HCT116 (cell line): ENCODE measurements around the gene PHB1. TPM values are rescaled to one million over a fixed set of nuclear protein-coding genes. Genes with fewer than 3 reads are reported as not detected.
A peak's percentile ranks its signal among the peaks of the same experiment; 100 is the strongest.

ENCODE experiments used
- ATAC-seq: fragments of 200-7000 bp; cut with Tn5 transposase; 2 replicates; pipeline ENCODE4 v1.9.1; 2020; ENCODE audit warnings: mild to moderate bottlenecking, moderate library complexity
- BruUV-seq: library from RNA; stranded (reverse); fragments of 400-500 nt; replicated peaks from 2 replicates; lab custom pipeline; 2021; lab: Mats Ljungman, UMichigan
- CTCF ChIA-PET: fragments of 300-600 bp; sonication (Branson Sonifier 250); formaldehyde crosslinking; loops from one replicate; lab custom pipeline; 2021; ENCODE audit warnings: antibody characterized with exemption; lab: Charles Lee
- POLR2A ChIA-PET: fragments of 300-600, 350-600 bp; sonication (Branson Sonifier 250); formaldehyde crosslinking; loops from one replicate; lab custom pipeline; 2021; ENCODE audit warnings: antibody characterized with exemption; lab: Charles Lee
- RAD21 ChIA-PET, 2 experiments: fragments of 300-600 bp; sonication (Branson Sonifier 250); formaldehyde crosslinking; loops; one replicate each; lab custom pipeline; 2023; ENCODE audit warnings: low total read pairs in 2 of 2; ENCODE audit not compliant: uncharacterized antibody in 2 of 2, unreplicated experiment in 2 of 2, low non-redundant PET in 1 of 2; lab: Charles Lee
- DNase-seq: peaks from one replicate; pipeline ENCODE4 v3.0.0-alpha.2; 2010; ENCODE audit warnings: low read depth, low spot score
- H2AFZ ChIP-seq: fragments of 200-600 bp; shearing (Covaris generic), sonication (generic); 2 replicates; pipeline ENCODE4 v1.6.1; 2017; ENCODE audit warnings: low read depth, mixed run types, mixed read lengths, antibody characterized with exemption, low read length; ENCODE audit not compliant: poor library complexity, severe bottlenecking
- H3K27ac ChIP-seq: 2 replicates; pipeline ENCODE4 v1.5.1; 2012; ENCODE audit warnings: low read depth, low read length
- H3K27me3 ChIP-seq: fragments of 200-600 bp; sonication (generic); 2 replicates; pipeline ENCODE4 v1.6.1; 2016; ENCODE audit warnings: mixed run types, low read length, mixed read lengths; ENCODE audit not compliant: insufficient read depth
- H3K36me3 ChIP-seq, 2 experiments: fragments of 200-500 bp in 1 of 2; fragments of 200-600 bp in 1 of 2; sonication (Bioruptor generic) in 1 of 2; sonication (generic) in 1 of 2; 2 replicates each; pipeline versions ENCODE4 v1.5.1 to v1.6.1; 2014 to 2016; ENCODE audit warnings: low read length in 2 of 2, inconsistent platforms in 1 of 2, mixed read lengths in 1 of 2, mixed run types in 1 of 2; ENCODE audit not compliant: insufficient read depth in 2 of 2, control insufficient read depth in 1 of 2
- H3K4me1 ChIP-seq, 2 experiments: fragments of 200-600 bp in 1 of 2; sonication (generic) in 1 of 2; 2 replicates each; pipeline versions ENCODE4 v1.5.1 to v1.6.1; 2012 to 2017; ENCODE audit warnings: low read length in 2 of 2, inconsistent platforms in 1 of 2, mild to moderate bottlenecking in 1 of 2, mixed read lengths in 1 of 2, mixed run types in 1 of 2, moderate library complexity in 1 of 2; ENCODE audit not compliant: insufficient read depth in 2 of 2, control insufficient read depth in 1 of 2
- H3K4me2 ChIP-seq: fragments of 200-600 bp; sonication (generic); 2 replicates; pipeline ENCODE4 v1.6.1; 2017; ENCODE audit warnings: mixed run types, low read length, mixed read lengths
- H3K4me3 ChIP-seq, 2 experiments: fragments of 200-600 bp in 1 of 2; sonication (generic) in 1 of 2; replicated peaks in 1 of 2; 2 replicates each; pipeline ENCODE4 v1.5.1; 2011 to 2016; ENCODE audit warnings: low read length in 2 of 2, control low read depth in 1 of 2, low read depth in 1 of 2, mild to moderate bottlenecking in 1 of 2, mixed read lengths in 1 of 2, mixed run types in 1 of 2
- H3K79me2 ChIP-seq: fragments of 200-600 bp; sonication (generic); 2 replicates; pipeline ENCODE4 v1.6.1; 2017; ENCODE audit warnings: mild to moderate bottlenecking, mixed run types, low read length, moderate library complexity, mixed read lengths; ENCODE audit not compliant: insufficient read depth
- H3K9ac ChIP-seq: fragments of 200-600 bp; sonication (generic); 2 replicates; pipeline ENCODE4 v1.6.1; 2016; ENCODE audit warnings: low read length, mixed read lengths
- H3K9me2 ChIP-seq: fragments of 200-600 bp; sonication (generic), shearing (Covaris generic); 2 replicates; pipeline ENCODE4 v1.6.1; 2017; ENCODE audit warnings: mixed run types, mild to moderate bottlenecking, moderate library complexity; ENCODE audit not compliant: insufficient read depth
- H3K9me3 ChIP-seq, 2 experiments: fragments of 200-500 bp in 1 of 2; fragments of 200-600 bp in 1 of 2; sonication (Bioruptor generic) in 1 of 2; sonication (generic) in 1 of 2; 2 replicates each; pipeline ENCODE4 v1.6.1; 2014 to 2017; ENCODE audit warnings: low read length in 2 of 2, mixed read lengths in 2 of 2, inconsistent platforms in 1 of 2, low read depth in 1 of 2, mild to moderate bottlenecking in 1 of 2, mixed run types in 1 of 2, moderate library complexity in 1 of 2; ENCODE audit not compliant: control insufficient read depth in 1 of 2, insufficient read depth in 1 of 2
- H4K20me1 ChIP-seq: fragments of 200-600 bp; sonication (generic), shearing (Covaris generic); 2 replicates; pipeline ENCODE4 v1.6.1; 2017; ENCODE audit warnings: mixed run types, mild to moderate bottlenecking, moderate library complexity; ENCODE audit not compliant: insufficient read depth
- ATF3 ChIP-seq: IDR thresholded peaks from 2 replicates; pipeline ENCODE4 v1.6.1; 2012
- ELF1 ChIP-seq: IDR thresholded peaks from 2 replicates; pipeline ENCODE4 v1.6.1; 2012; ENCODE audit warnings: low read depth, borderline replicate concordance
- EZH2phosphoT487 ChIP-seq: fragments of 200-600 bp; IDR thresholded peaks from 2 replicates; pipeline ENCODE4 v1.6.1; 2018; ENCODE audit warnings: antibody characterized with exemption, borderline replicate concordance
- POLR2A ChIP-seq: IDR thresholded peaks from 2 replicates; pipeline ENCODE4 v1.7.0; 2011; ENCODE audit warnings: borderline replicate concordance; ENCODE audit not compliant: insufficient read depth, insufficient read length; ENCODE audit errors: extremely low read depth
- POLR2AphosphoS5 ChIP-seq: IDR thresholded peaks from 2 replicates; pipeline ENCODE4 v1.6.1; 2011; ENCODE audit warnings: mild to moderate bottlenecking, low read depth, low read length, moderate library complexity
- SIN3A ChIP-seq: IDR thresholded peaks from 2 replicates; pipeline ENCODE4 v1.6.1; 2012; ENCODE audit warnings: low read depth
- TCF7L2 ChIP-seq: IDR thresholded peaks from 2 replicates; pipeline ENCODE4 v1.7.0; 2011; ENCODE audit warnings: borderline replicate concordance, inconsistent platforms; ENCODE audit not compliant: insufficient read depth, insufficient read length; ENCODE audit errors: extremely low read depth
- YY1 ChIP-seq: IDR thresholded peaks from 2 replicates; pipeline ENCODE4 v1.6.1; 2011; ENCODE audit warnings: low read length, low read depth, moderate library complexity, mild to moderate bottlenecking; ENCODE audit not compliant: insufficient replicate concordance; ENCODE audit errors: extremely low read depth
- ZBTB33 ChIP-seq: IDR thresholded peaks from 2 replicates; pipeline ENCODE4 v1.6.1; 2011; ENCODE audit warnings: mild to moderate bottlenecking, low read length, moderate library complexity; ENCODE audit not compliant: insufficient replicate concordance; ENCODE audit errors: extremely low read depth
- ZFX ChIP-seq: fragments of 450-650 bp; IDR thresholded peaks from 2 replicates; pipeline ENCODE4 v1.6.1; 2017
- intact Hi-C: fragments of 100-400 bp; cut with micrococcal nuclease; formaldehyde crosslinking; loops from 2 replicates; pipeline ENCODE4 v1.10.0; 2022
- total RNA-seq: library from RNA; stranded (reverse); gene quantifications from one replicate; pipeline ENCODE4 v1.2.1, GENCODE V29; 2021; ENCODE audit not compliant: unreplicated experiment
- TF ChIP-seq, protein P1 (sequence below): IDR thresholded peaks from 2 replicates; pipeline ENCODE4 v1.6.1; 2012; ENCODE audit warnings: low read depth
- TF ChIP-seq, protein P2 (sequence below): IDR thresholded peaks from 2 replicates; pipeline ENCODE4 v1.6.1; 2012

The PHB1 gene
- total RNA-seq, 1 experiment from 2014 or later = 534 TPM

- ChIA-PET RAD21 (no interaction called here), POLR2A (no interaction called here), CTCF (interaction anchor here (1.0 to 1.4 kb wide), 2 partner anchors 8 to 197 kb away, joined by 4 read pairs; no protein-coding TSS in a partner anchor)
- Histone ChIP-seq H3K4me2 (peak overlapping the region; percentile 86), H3K27me3 (no peaks in the 10 kb centered on the region), H3K79me2 (peaks cover 58% of the 10 kb centered on the region), H3K4me1 (peaks cover 15 to 21% of the 10 kb centered on the region in 2 experiments), H3K36me3 (no peaks in the 10 kb centered on the region), H3K27ac (no peak overlapping the region), H3K4me3 (peak overlapping the region; percentile 81 to 86), H4K20me1 (peaks cover 6% of the 10 kb centered on the region; the same call in 1 of the 2 replicates), H3K9ac (peak overlapping the region; percentile 84), H2AFZ (no peak overlapping the region), H3K9me3 (no peaks in the 10 kb centered on the region), H3K9me2 (no peaks in the 10 kb centered on the region)
- BruUV-seq = TSS peak; percentile 42
- no peak for DNase-seq
- intact Hi-C loops = loop anchor here (2.0 kb wide), 1 partner anchor 45 kb away; no protein-coding TSS in a partner anchor
- TF ChIP-seq TCF7L2 (no peak), ELF1 (no peak), SIN3A (no peak), POLR2A (no peak), ZFX (no peak), POLR2AphosphoS5 (no peak), EZH2phosphoT487 (no peak), ATF3 (no peak), YY1 (no peak), ZBTB33 (no peak)
- TF ChIP-seq, protein P1, sequence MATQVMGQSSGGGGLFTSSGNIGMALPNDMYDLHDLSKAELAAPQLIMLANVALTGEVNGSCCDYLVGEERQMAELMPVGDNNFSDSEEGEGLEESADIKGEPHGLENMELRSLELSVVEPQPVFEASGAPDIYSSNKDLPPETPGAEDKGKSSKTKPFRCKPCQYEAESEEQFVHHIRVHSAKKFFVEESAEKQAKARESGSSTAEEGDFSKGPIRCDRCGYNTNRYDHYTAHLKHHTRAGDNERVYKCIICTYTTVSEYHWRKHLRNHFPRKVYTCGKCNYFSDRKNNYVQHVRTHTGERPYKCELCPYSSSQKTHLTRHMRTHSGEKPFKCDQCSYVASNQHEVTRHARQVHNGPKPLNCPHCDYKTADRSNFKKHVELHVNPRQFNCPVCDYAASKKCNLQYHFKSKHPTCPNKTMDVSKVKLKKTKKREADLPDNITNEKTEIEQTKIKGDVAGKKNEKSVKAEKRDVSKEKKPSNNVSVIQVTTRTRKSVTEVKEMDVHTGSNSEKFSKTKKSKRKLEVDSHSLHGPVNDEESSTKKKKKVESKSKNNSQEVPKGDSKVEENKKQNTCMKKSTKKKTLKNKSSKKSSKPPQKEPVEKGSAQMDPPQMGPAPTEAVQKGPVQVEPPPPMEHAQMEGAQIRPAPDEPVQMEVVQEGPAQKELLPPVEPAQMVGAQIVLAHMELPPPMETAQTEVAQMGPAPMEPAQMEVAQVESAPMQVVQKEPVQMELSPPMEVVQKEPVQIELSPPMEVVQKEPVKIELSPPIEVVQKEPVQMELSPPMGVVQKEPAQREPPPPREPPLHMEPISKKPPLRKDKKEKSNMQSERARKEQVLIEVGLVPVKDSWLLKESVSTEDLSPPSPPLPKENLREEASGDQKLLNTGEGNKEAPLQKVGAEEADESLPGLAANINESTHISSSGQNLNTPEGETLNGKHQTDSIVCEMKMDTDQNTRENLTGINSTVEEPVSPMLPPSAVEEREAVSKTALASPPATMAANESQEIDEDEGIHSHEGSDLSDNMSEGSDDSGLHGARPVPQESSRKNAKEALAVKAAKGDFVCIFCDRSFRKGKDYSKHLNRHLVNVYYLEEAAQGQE = no peak
- TF ChIP-seq, protein P2, sequence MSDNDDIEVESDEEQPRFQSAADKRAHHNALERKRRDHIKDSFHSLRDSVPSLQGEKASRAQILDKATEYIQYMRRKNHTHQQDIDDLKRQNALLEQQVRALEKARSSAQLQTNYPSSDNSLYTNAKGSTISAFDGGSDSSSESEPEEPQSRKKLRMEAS = no peak
- ATAC-seq = no peak
Observed at GRCh38 chr17:49359990-49360795, 54.5 kb downstream of the PHB1 start.
